Endothelial cell of umbilical vein (primary cell): Measurements from ENCODE around the gene AKAP6. TPM values are rescaled to one million over a fixed set of nuclear protein-coding genes. Genes with fewer than 3 reads are reported as not detected.

ENCODE experiments used
- BruUV-seq: library from RNA; stranded (reverse); fragments of 400-500 nt; replicated peaks from 2 replicates; lab custom pipeline; 2021; lab: Mats Ljungman, UMichigan
- CTCF ChIA-PET: fragments of 300-600, 350-600 bp; sonication (Branson Sonifier 250); formaldehyde crosslinking; loops from one replicate; lab custom pipeline; 2021; ENCODE audit warnings: antibody characterized with exemption, inconsistent platforms; lab: Charles Lee
- POLR2A ChIA-PET: fragments of 300-600, 350-600 bp; sonication (Branson Sonifier 250); formaldehyde crosslinking; loops from one replicate; lab custom pipeline; 2021; ENCODE audit warnings: antibody characterized with exemption, inconsistent platforms; lab: Charles Lee
- DNase-seq: peaks from one replicate; pipeline ENCODE4 v3.0.0-alpha.2; 2011; ENCODE audit warnings: low read depth, low spot score
- FAIRE-seq: peaks from 2 replicates; lab custom pipeline; 2011; peaks lifted over from hg19 to GRCh38; lab: Jason Lieb, UNC
- H2AFZ ChIP-seq: 2 replicates; pipeline ENCODE4 v1.6.0; 2012; ENCODE audit warnings: low read depth, low read length, control low read depth, inconsistent platforms
- H3K27ac ChIP-seq: 2 replicates; pipeline ENCODE4 v1.5.1; 2011; ENCODE audit warnings: low read depth, mild to moderate bottlenecking, control low read depth, low read length, moderate library complexity; ENCODE audit not compliant: insufficient read depth
- H3K27me3 ChIP-seq, 2 experiments: 2 replicates each; pipeline versions ENCODE4 v1.6.0 to v1.6.1; 2011; ENCODE audit warnings: low read length in 2 of 2, mixed read lengths in 1 of 2; ENCODE audit not compliant: control insufficient read depth in 2 of 2, insufficient read depth in 2 of 2
- H3K36me3 ChIP-seq, 2 experiments: 2 replicates in 1 of 2; 3 replicates in 1 of 2; pipeline ENCODE4 v1.5.1; 2011; ENCODE audit warnings: low read length in 2 of 2, mild to moderate bottlenecking in 1 of 2, moderate library complexity in 1 of 2; ENCODE audit not compliant: control insufficient read depth in 2 of 2, insufficient read depth in 2 of 2; ENCODE audit errors: extremely low read depth in 1 of 2
- H3K4me1 ChIP-seq: 3 replicates; pipeline ENCODE4 v1.5.1; 2011; ENCODE audit warnings: mild to moderate bottlenecking, low read length; ENCODE audit not compliant: control insufficient read depth, insufficient read depth; ENCODE audit errors: extremely low read depth
- H3K4me2 ChIP-seq: 2 replicates; pipeline ENCODE4 v1.6.1; 2011; ENCODE audit warnings: low read length, control low read depth, mixed read lengths; ENCODE audit not compliant: insufficient read depth
- H3K4me3 ChIP-seq, 3 experiments: fragments of 200-600 bp in 1 of 3; sonication (generic), shearing (Covaris generic) in 1 of 3; replicated peaks in 1 of 3; 2 replicates each; pipeline ENCODE4 v1.5.1; 2011 to 2016; ENCODE audit warnings: control low read depth in 3 of 3, low read length in 3 of 3, mild to moderate bottlenecking in 2 of 3, inconsistent platforms in 1 of 3, low read depth in 1 of 3, moderate library complexity in 1 of 3; ENCODE audit not compliant: insufficient read depth in 1 of 3
- H3K79me2 ChIP-seq: 2 replicates; pipeline ENCODE4 v1.6.0; 2012; ENCODE audit warnings: low read length, inconsistent platforms; ENCODE audit not compliant: control insufficient read depth, insufficient read depth
- H3K9ac ChIP-seq: replicated peaks from 2 replicates; pipeline ENCODE3; 2011; ENCODE audit warnings: low read length, control low read depth; ENCODE audit not compliant: insufficient read depth; ENCODE audit errors: extremely low read depth
- H3K9me1 ChIP-seq: replicated peaks from 3 replicates; pipeline ENCODE4 v1.6.0; 2011; ENCODE audit warnings: mild to moderate bottlenecking, low read length; ENCODE audit not compliant: control insufficient read depth, insufficient read depth; ENCODE audit errors: extremely low read depth
- H3K9me3 ChIP-seq: replicated peaks from 2 replicates; pipeline ENCODE4 v1.5.1; 2012; ENCODE audit warnings: low read length, inconsistent platforms; ENCODE audit not compliant: control insufficient read depth, insufficient read depth
- H4K20me1 ChIP-seq: replicated peaks from 2 replicates; pipeline ENCODE3; 2011; ENCODE audit warnings: mild to moderate bottlenecking, low read length; ENCODE audit not compliant: control insufficient read depth, insufficient read depth; ENCODE audit errors: extremely low read depth
- CTCF ChIP-seq, 2 donors: IDR thresholded peaks; 1 replicate in 1 of 2; 2 replicates in 1 of 2; pipeline ENCODE4 v1.5.1; 2011; ENCODE audit warnings: low read length in 2 of 2, mild to moderate bottlenecking in 2 of 2, moderate library complexity in 2 of 2, control low read depth in 1 of 2, inconsistent platforms in 1 of 2, low read depth in 1 of 2; ENCODE audit not compliant: insufficient read depth in 1 of 2; ENCODE audit errors: extremely low read depth in 1 of 2
- EZH2 ChIP-seq: IDR thresholded peaks from 2 replicates; pipeline ENCODE4 v1.6.1; 2012; ENCODE audit warnings: borderline replicate concordance, low read depth, mild to moderate bottlenecking, moderate library complexity, low read length, inconsistent platforms; ENCODE audit not compliant: severe bottlenecking
- FOS ChIP-seq: IDR thresholded peaks from 2 replicates; pipeline ENCODE4 v1.6.1; 2011; ENCODE audit warnings: mild to moderate bottlenecking, low read length, moderate library complexity, borderline replicate concordance; ENCODE audit not compliant: insufficient read depth
- GATA2 ChIP-seq: IDR thresholded peaks from 2 replicates; pipeline ENCODE4 v1.7.0; 2011; ENCODE audit warnings: low read depth, mild to moderate bottlenecking, moderate library complexity, mixed read lengths, low read length; ENCODE audit not compliant: insufficient read length, insufficient read depth
- JUN ChIP-seq: IDR thresholded peaks from 2 replicates; pipeline ENCODE4 v1.6.1; 2011; ENCODE audit warnings: borderline replicate concordance, low read depth; ENCODE audit not compliant: insufficient read length, insufficient read depth
- MAX ChIP-seq: IDR thresholded peaks from 2 replicates; pipeline ENCODE4 v1.6.1; 2011; ENCODE audit not compliant: insufficient read depth, insufficient read length
- MYC ChIP-seq: IDR thresholded peaks from one replicate; pipeline ENCODE4 v1.6.1; 2011; ENCODE audit warnings: mild to moderate bottlenecking, low read depth, low read length
- POLR2A ChIP-seq: IDR thresholded peaks from 2 replicates; pipeline ENCODE4 v1.6.1; 2012; ENCODE audit warnings: low read depth, mild to moderate bottlenecking, control low read depth, low read length
- POLR2AphosphoS5 ChIP-seq: IDR thresholded peaks from 2 replicates; pipeline ENCODE4 v1.6.1; 2012; ENCODE audit warnings: low read depth, mild to moderate bottlenecking, control low read depth, low read length, moderate library complexity; ENCODE audit not compliant: insufficient read depth
- dilution Hi-C: fragments of 300-500 bp; cut with MboI; formaldehyde crosslinking; loops from one replicate; pipeline ENCODE4 v1.15.0; 2019; ENCODE audit warnings: low sequenced_read_pairs; ENCODE audit not compliant: extremely low pct_ligation_motif_present
- intact Hi-C: fragments of 100-400 bp; cut with micrococcal nuclease; formaldehyde crosslinking; loops from one replicate; pipeline ENCODE4 v1.10.0; 2022
- polyA plus RNA-seq, 4 experiments: library from polyadenylated mRNA; depleted of rRNA in 3 of 4; stranded (reverse) in 3 of 4; unstranded in 1 of 4; fragments of >200 nt; gene quantifications; 2 replicates each; pipeline versions ENCODE4 v1.2.1 to v1.2.3, GENCODE V29; 2011 to 2012; ENCODE audit warnings: missing spikeins in 1 of 4
- total RNA-seq: library from RNA; stranded (reverse); gene quantifications from 2 replicates; pipeline ENCODE4 v1.2.3, GENCODE V29; 2021

AKAP6 gene
- total and polyA plus RNA-seq, 2 donors (not counting 3 experiments of a cell fraction or from before 2014, with no cell fraction given), result 0.03 to 0.49 TPM

- BruUV-seq, result no TSS peak
- intact Hi-C loops, result no loop called here
- no peaks in the 10 kb centered on the region for H3K9me1 ChIP-seq
Measured at GRCh38 chr14:32731249-32731648, 402.2 kb downstream of the AKAP6 start.

More at GRCh38 chr14:32731249-32731648, 402.2 kb downstream of the AKAP6 start:
- TF ChIP-seq JUN (no peak), EZH2 (no peak), MYC (no peak), POLR2A (no peak), CTCF (IDR thresholded peaks at IDR 0.05; ENCODE audit: extremely low read depth in 1 of 2, insufficient read depth in 1 of 2, low read depth in 1 of 2, low read length in 2 of 2) (no peak), FOS (no peak), MAX (no peak), GATA2 (no peak), POLR2AphosphoS5 (no peak)
- Histone ChIP-seq H4K20me1 (no peaks in the 10 kb centered on the region), H3K27ac (no peak overlapping the region), H3K9ac (no peak overlapping the region), H3K4me3 (no peak overlapping the region), H3K4me2 (no peak overlapping the region), H3K4me1 (no peaks in the 10 kb centered on the region), H3K36me3 (no peaks in the 10 kb centered on the region), H3K79me2 (no peaks in the 10 kb centered on the region), H2AFZ (no peak overlapping the region), H3K27me3 (no peaks in the 10 kb centered on the region), H3K9me3 (no peaks in the 10 kb centered on the region)
- DNase-seq (no peak), FAIRE-seq (no peak)
- dilution Hi-C loops, result no loop called here
- POLR2A ChIA-PET, result no interaction called here
- CTCF ChIA-PET, result no interaction called here
